Measurements from ENCODE around the gene GAL3ST3.

GAL3ST3 gene

DNA sequence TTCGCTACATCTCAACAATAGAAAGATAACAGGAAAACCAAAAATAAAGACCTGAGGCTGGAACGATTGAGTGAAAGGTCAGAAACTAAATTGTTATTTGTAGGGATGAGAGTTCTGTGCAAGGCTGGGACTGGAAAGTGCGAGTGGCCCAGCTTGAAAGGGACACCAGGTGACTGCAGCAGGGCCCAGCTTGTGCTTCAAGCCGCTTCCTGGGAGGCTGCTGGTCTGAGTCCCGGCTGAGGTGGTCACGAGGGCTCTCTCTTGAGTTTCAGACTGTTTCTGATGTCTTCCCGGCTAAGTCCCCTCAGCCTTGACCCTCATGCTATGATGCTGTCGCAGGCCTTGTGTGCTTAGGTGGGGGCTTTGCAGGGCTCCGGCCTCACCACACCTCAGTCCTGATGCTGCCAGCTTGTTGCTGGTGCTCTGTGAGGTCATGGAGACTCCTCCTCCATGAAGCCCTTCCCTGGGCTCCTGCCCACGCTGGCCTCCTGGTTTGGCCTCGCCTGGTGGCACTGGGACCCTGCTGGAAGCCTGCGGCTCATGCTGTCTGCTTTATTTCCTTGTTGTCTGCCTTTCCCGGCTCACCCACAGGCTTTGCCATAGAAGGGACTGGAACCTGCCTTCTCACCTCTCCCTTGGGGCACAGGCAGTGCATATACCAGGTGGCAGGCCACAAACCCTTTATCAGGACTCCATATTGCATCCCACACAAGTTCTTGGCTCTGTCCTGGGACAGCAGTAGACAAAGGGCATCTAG is 42.6 kb downstream of the GAL3ST3 start:
- no peak overlapping the region for H3K27ac ChIP-seq
- TF ChIP-seq, protein P1, sequence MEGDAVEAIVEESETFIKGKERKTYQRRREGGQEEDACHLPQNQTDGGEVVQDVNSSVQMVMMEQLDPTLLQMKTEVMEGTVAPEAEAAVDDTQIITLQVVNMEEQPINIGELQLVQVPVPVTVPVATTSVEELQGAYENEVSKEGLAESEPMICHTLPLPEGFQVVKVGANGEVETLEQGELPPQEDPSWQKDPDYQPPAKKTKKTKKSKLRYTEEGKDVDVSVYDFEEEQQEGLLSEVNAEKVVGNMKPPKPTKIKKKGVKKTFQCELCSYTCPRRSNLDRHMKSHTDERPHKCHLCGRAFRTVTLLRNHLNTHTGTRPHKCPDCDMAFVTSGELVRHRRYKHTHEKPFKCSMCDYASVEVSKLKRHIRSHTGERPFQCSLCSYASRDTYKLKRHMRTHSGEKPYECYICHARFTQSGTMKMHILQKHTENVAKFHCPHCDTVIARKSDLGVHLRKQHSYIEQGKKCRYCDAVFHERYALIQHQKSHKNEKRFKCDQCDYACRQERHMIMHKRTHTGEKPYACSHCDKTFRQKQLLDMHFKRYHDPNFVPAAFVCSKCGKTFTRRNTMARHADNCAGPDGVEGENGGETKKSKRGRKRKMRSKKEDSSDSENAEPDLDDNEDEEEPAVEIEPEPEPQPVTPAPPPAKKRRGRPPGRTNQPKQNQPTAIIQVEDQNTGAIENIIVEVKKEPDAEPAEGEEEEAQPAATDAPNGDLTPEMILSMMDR (conservative IDR thresholded peaks at IDR 0.05): no peak
- no peak for TF ChIP-seq ZFX (IDR thresholded peaks at IDR 0.05)

DNA sequence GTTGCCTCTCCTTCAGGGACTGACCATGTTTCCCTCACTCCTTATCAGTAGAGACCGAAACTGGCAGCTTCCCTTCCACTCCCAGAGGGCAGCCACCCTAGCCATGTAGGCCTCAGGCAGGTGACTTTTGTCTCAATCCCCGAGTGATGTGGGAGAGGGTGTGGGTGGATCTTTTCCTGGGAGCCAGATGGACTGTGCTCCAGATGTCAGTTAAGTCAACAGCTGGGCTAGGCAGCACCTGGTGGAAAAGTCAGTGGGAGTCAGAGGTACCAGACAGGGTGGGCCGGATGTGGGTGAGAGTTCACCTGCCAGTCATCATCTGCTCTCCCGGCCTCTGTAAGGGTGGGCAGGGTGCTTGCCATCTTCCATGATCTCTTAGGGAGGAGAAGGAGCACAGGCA is 44.8 kb downstream of the GAL3ST3 start:
- no peak for TF ChIP-seq ZFX (IDR thresholded peaks at IDR 0.05)
- TF ChIP-seq, protein P1 (conservative IDR thresholded peaks at IDR 0.05): no peak
- peak overlapping the region; percentile 84 for H3K27ac ChIP-seq

DNA sequence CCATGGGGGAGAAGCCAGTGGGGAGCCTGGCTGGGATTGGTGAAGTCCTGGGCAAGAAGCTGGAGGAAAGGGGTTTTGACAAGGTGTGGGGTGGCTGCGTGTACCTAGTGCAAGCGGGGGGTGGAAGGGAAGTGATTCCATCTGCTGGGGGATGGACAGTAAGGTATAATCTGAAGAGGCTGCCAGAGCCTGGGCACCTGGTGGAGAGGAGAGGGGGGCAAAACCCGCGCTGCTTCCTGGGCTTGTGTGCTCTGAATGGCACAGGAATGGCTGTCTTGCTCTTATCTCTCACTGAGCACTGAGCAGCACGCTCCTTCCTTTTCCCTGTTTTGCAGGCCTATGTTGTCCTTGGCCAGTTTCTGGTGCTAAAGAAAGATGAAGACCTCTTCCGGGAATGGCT is 45.7 kb downstream of the GAL3ST3 start:
- peak overlapping the region; percentile 84 for H3K27ac ChIP-seq
- no peak for TF ChIP-seq ZFX (IDR thresholded peaks at IDR 0.05)
- TF ChIP-seq, protein P1 (conservative IDR thresholded peaks at IDR 0.05): no peak

DNA sequence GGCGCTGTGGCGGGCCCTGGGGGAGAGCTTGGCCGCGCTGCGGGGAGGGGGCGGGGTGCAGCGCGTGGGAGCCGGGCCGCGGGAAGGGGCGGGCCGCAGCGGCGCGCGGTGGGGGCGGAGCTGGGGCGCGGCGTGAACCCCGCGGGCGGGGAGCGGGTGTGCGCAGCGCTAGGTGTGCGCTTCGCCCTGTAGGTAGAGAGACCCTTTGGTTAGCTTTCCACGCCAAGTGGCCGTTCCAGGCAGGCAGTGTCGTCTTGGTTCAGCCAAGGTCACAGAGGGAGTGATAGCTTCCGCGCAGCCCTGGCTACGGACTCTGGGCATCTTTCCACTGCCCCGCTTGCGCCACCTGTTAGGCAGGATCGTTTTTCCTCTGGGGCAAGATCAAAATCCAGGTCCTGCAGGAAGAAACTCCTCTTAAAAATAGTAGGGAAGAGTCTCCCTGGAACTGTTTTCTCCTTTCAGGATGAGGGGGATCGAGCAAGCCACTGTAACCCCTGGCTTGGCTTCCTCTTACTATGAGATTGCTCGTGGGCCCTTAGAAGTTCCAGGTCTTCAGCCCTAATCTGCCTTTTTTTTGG is 46.2 kb downstream of the GAL3ST3 start:
- peak overlapping the region; percentile 84 for H3K27ac ChIP-seq
- TF ChIP-seq, protein P1 (conservative IDR thresholded peaks at IDR 0.05): no peak
- TF ChIP-seq ZFX (IDR thresholded peaks at IDR 0.05): no peak

DNA sequence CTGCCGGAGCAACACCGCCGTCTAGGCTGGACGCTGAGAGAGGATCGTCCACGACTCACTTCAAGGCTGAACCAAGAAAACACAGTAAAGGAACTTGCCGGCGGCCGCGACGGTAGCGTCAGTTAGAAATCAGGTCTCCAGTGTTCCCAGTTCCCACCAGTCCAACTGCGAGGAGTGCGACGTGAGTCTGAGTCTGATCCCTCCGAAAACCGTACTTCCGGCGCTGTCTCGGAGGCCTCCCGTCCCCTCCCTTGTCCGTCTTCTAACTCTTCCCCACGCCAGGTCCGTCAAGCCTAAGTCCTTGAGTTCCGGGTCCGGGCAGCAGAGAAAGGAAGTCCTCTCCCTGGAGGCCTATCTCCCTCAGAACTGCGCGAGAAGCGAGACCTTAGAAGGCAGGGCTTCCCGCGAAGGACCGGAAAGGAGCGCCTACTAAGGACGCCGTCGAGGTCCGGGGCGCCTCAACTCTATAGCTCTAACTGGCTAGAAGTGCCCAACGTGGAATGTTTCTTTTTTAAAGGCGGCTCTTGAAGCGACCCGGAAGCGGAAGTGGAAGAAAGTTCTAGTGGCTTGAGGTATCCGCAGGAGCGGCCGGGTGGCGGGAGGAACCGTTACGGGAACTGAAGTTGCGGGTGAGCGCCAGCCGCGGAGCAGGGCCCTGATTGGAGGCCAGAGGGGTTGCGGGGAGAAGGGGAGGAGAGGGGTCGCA is 46.9 kb downstream of the GAL3ST3 start, which contains the start of the genes BANF1 and EIF1AD:
TSS of gene BANF1 (plus strand) at position 562 of the 706 bp plus-strand sequence. CDS start 748 bp downstream, outside the sequence.
TSS of gene EIF1AD (minus strand) at position 216 of the 706 bp plus-strand sequence. CDS start 1,768 bp downstream, outside the sequence.
- TF ChIP-seq, protein P1 (conservative IDR thresholded peaks at IDR 0.05): no peak
- TF ChIP-seq ZFX (IDR thresholded peaks at IDR 0.05): peak; percentile 73; the same call in 1 of the 2 replicates
- H3K27ac ChIP-seq: peak within 1 kb of the TSS; percentile 84

DNA sequence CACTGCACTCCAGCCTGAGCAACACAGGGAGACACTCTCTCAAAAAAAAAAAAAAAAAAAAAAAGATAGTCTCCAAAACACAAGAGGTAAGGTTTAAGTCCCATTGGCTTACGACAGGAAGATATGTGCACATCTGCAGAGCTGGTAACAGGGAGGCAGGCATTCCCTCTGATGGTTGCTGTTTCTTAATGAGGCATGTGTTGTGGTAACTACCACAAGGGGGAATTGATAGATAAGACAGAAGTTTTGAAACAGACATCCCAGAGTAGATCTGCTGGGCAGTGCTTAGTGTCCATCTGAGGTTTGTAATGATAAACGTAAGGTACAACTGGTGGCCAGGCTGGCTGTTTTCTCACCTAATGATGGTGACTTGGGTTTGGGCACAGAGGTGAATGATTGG is 51.7 kb downstream of the GAL3ST3 start:
- TF ChIP-seq, protein P1 (conservative IDR thresholded peaks at IDR 0.05): no peak
- TF ChIP-seq ZFX (IDR thresholded peaks at IDR 0.05): no peak
- no peak overlapping the region for H3K27ac ChIP-seq

DNA sequence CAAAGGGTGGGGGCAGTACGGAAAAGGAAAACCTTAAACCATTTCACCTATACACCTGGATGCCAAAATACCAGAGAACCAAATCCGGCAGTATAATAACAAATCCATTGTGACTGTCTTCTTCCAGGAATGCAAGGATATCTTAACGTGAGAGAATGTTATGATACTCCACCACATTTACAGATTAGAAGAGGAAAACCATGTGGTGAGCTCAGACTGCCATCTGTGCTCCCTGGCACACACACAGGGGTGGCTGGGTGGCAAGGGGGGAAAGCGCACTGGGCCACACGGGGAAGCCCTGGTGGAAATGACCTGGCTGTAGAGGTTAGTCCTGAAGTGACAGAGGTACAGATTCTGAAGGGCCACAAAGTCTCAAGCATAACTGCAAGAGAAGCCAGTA is 56.9 kb downstream of the GAL3ST3 start:
- no peak overlapping the region for H3K27ac ChIP-seq
- TF ChIP-seq, protein P1 (conservative IDR thresholded peaks at IDR 0.05): no peak
- no peak for TF ChIP-seq ZFX (IDR thresholded peaks at IDR 0.05)
